ENCODE data around the gene CEPT1.

DNA sequence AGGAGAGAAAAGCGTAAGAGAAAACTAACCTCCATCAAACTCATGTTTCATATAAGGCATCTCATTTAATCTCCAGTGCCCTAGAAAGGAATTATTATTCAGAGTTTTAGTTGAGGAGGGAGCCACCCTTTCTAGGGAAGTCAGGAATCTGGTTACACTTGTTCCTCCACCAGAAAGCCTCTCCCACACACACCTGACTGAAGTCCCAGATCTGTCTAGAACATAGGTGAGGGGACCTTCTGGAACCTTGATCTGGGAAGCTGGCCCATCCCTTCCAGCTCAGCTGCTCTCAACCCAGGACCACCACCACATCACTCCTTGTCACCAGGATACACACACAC, 62.3 kb downstream of the CEPT1 start:
- TF ChIP-seq ZNF776 (CRISPR knock-in tag; IDR thresholded peaks at IDR 0.05) (no peak), FOXO1 (CRISPR knock-in tag; IDR thresholded peaks at IDR 0.05) (no peak)

Measured in HepG2 (cell line).